ENCODE measurements around the gene EML1. TPM values are rescaled to one million over a fixed set of nuclear protein-coding genes. Genes with fewer than 3 reads are reported as not detected.

Gene EML1
- 1 to 10 TPM in 2 of 3 donors, under 1 TPM in 1; 0.86 to 2.4 (median 1.3) TPM for total RNA-seq

DNA sequence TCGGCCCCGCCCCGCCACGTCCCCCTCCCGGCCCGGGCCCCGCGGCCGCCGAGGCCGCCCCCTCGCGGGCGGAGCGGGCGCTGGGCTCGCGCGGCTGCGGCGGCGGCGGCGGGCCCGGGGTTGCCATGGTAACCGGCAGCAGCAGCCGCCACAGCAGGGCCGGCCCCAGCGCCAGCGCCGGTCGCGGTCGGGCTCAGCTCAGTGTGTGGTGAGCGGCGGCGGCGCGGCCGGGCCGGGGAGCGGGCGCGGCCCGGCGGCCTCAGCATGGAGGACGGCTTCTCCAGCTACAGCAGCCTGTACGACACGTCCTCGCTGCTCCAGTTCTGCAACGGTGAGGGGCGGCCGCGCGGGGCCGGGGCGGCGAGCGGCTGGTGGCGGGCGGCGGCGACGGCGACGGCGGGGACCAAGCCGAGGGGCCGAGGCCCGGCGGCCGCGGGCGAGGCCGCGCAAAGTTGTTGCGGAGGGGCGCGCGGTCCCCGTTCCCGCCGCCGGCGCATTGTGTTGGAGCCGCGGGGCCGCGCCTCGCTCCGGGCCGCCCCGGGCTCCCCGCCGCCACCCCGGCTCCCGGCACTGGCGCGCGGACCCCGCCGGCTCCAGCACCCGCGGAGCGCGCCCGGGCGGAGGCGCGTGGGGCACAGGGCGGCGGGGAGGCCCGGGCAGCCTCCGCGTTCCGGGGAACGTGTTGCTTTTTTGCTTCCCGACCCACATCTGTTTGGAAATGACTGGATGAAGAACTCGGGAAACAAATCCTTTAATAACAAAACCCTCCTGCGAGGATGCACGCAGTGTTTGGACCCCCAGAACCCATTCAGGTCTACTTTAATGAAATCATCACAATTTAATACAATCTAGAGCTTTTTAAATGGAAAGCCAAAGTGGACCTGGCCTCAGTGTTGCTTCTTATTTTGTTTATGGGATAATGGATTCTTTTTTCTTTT is at the start of gene EML1:
Gene EML1, plus strand, starts transcription at position 201 of the 938 bp plus-strand sequence. Its CDS starts 64 bp downstream, at position 265.
- Mint-ChIP-seq H3K4me1 (ENCODE audit: low read depth) (peaks cover 24% of the 10 kb centered on the region), H3K9me3 (no peaks in the 10 kb centered on the region), H3K4me3 (peak within 1 kb of the TSS; percentile 75), H3K27me3 (ENCODE audit: low read depth) (peaks cover 36% of the 10 kb centered on the region), H3K36me3 (ENCODE audit: insufficient read depth) (no peaks in the 10 kb centered on the region)
- peak; percentile 93 for ATAC-seq
- DNase-seq, result peak; percentile 70

- Mint-ChIP-seq H3K27me3 (ENCODE audit: low read depth) (peaks cover 30% of the 10 kb centered on the region), H3K9me3 (no peaks in the 10 kb centered on the region), H3K4me3 (no peak overlapping the region), H3K36me3 (ENCODE audit: insufficient read depth) (no peaks in the 10 kb centered on the region), H3K4me1 (ENCODE audit: low read depth) (peaks cover 10% of the 10 kb centered on the region)
- peak in 1 of 2 donors; percentile 17 for ATAC-seq
- no peak for DNase-seq
These were observed 48.9 kb upstream of the EML1 start for GRCh38 chr14:99744199-99744872.

GRCh38 chr14:99744873-99745224 is 48.4 kb upstream of the EML1 start:
- peaks cover 10% of the 10 kb centered on the region for H3K4me1 Mint-ChIP-seq (ENCODE audit: low read depth)
- DNase-seq (no peak), ATAC-seq (no peak)
- no peaks in the 10 kb centered on the region for H3K36me3 Mint-ChIP-seq (ENCODE audit: insufficient read depth)
- peaks cover 25% of the 10 kb centered on the region for H3K27me3 Mint-ChIP-seq (ENCODE audit: low read depth)
- no peak overlapping the region for H3K4me3 Mint-ChIP-seq
- no peaks in the 10 kb centered on the region for H3K9me3 Mint-ChIP-seq

DNA sequence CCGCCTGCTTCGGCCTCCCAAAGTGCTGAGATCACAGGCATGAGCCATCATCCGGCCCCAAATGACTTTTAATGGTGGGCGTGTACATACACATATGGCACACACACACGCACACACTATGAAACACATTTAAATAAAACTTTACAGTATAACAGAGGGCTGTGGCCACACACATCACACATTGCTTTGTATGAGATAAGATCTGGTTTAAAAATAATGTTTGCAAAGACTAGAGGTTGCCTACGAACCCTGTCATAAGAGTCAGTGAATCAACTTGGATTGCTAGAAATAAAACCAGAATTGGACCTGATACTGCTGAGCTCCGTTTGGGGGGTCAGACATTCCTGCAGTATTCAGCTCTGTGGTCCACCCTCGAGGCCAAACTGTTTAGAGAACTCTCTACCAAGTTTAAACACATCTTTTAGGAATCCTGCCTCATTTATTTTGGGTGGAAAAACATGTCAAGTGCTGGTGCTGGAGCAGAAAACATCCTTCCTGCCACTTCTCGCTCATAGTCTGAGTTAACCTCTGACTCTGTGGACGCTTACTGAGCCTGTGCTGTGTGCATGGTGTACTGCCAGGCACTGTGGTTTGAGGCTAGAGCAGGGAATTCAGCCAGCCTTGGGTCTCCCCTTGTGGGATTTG is 47.8 kb upstream of the EML1 start:
- peaks cover 10% of the 10 kb centered on the region for H3K4me1 Mint-ChIP-seq (ENCODE audit: low read depth)
- DNase-seq, result no peak
- no peaks in the 10 kb centered on the region for H3K9me3 Mint-ChIP-seq
- peaks cover 23% of the 10 kb centered on the region for H3K27me3 Mint-ChIP-seq (ENCODE audit: low read depth)
- no peak overlapping the region for H3K4me3 Mint-ChIP-seq
- no peak for ATAC-seq
- H3K36me3 Mint-ChIP-seq (ENCODE audit: insufficient read depth), result no peaks in the 10 kb centered on the region

GRCh38 chr14:99747167-99747566 is 46.0 kb upstream of the EML1 start:
- Mint-ChIP-seq H3K27me3 (ENCODE audit: low read depth) (peaks cover 23% of the 10 kb centered on the region), H3K4me3 (no peak overlapping the region)
- no peak for ATAC-seq

DNA sequence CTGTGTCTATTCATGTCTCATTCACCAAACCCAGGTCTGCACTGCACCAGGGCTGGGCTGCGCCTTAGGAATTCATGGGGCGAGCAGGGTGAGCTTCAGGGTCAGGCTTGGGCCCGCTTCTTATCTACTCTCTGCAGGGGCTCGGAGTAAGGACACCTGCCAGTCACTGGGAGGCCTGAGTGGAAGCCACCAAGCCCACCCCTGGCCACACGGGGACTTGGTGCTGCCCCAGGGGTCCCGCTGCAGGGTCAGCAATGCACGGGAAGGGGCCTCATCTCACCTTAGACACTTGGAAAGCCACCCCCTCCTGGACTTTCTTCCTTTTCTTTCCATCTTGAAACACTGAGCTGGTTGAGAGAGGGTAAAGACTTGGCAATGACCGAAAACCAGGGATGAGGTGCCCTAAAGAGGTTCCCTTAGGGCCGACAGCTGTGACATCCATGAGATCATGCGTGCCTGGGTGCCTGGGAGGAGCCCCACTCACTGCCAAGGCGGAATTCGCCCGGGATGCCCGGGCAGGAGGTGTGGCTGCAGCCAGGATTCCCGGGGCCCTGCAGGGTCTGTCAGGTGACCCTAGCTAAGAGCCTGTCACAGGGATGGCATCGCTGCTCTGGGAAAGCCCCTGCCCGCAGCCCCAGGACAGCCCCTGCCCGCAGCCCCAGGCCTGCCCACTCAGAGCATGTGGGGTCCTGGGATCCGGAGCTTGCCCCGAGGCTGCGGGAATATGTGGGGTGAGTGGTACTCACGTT is 45.5 kb upstream of the EML1 start:
- DNase-seq, result no peak
- H3K27me3 Mint-ChIP-seq (ENCODE audit: low read depth), result peaks cover 27% of the 10 kb centered on the region
- no peaks in the 10 kb centered on the region for H3K36me3 Mint-ChIP-seq (ENCODE audit: insufficient read depth)
- peaks cover 13% of the 10 kb centered on the region for H3K4me1 Mint-ChIP-seq (ENCODE audit: low read depth)
- no peak for ATAC-seq
- no peaks in the 10 kb centered on the region for H3K9me3 Mint-ChIP-seq
- no peak overlapping the region for H3K4me3 Mint-ChIP-seq

More at GRCh38 chr14:99747167-99747566, 46.0 kb upstream of the EML1 start:
- Mint-ChIP-seq H3K4me1 (ENCODE audit: low read depth) (peaks cover 12% of the 10 kb centered on the region), H3K36me3 (ENCODE audit: insufficient read depth) (no peaks in the 10 kb centered on the region), H3K9me3 (no peaks in the 10 kb centered on the region)
- DNase-seq, result no peak

DNA sequence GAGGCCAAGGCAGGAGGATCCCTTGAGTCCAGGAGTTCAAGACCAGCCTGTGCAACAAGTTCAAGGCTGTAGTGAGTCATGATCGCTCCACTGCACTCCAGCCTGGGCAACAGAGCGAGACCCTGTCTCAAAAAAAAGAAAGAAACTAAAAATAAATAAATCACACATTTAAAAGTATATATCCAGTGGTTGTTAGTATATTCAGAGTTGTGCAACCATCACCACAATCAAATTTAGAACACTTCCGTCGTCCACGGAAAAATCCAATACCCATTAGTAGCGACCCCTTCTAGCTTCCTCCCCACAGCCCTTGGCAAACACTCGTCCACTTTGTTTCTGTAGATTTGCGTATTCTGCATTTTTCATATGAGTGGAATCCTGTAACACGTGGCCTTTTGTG is 44.7 kb upstream of the EML1 start:
- ATAC-seq (no peak), DNase-seq (no peak)
- Mint-ChIP-seq H3K4me3 (no peak overlapping the region), H3K27me3 (ENCODE audit: low read depth) (peaks cover 32% of the 10 kb centered on the region), H3K9me3 (no peaks in the 10 kb centered on the region), H3K4me1 (ENCODE audit: low read depth) (peaks cover 16% of the 10 kb centered on the region), H3K36me3 (ENCODE audit: insufficient read depth) (no peaks in the 10 kb centered on the region)

GRCh38 chr14:99749142-99749541 is 44.1 kb upstream of the EML1 start:
- peaks cover 18% of the 10 kb centered on the region for H3K4me1 Mint-ChIP-seq (ENCODE audit: low read depth)
- no peaks in the 10 kb centered on the region for H3K9me3 Mint-ChIP-seq
- DNase-seq (no peak), ATAC-seq (no peak)
- peaks cover 34% of the 10 kb centered on the region for H3K27me3 Mint-ChIP-seq (ENCODE audit: low read depth)
- H3K36me3 Mint-ChIP-seq (ENCODE audit: insufficient read depth), result no peaks in the 10 kb centered on the region
- no peak overlapping the region for H3K4me3 Mint-ChIP-seq

DNA sequence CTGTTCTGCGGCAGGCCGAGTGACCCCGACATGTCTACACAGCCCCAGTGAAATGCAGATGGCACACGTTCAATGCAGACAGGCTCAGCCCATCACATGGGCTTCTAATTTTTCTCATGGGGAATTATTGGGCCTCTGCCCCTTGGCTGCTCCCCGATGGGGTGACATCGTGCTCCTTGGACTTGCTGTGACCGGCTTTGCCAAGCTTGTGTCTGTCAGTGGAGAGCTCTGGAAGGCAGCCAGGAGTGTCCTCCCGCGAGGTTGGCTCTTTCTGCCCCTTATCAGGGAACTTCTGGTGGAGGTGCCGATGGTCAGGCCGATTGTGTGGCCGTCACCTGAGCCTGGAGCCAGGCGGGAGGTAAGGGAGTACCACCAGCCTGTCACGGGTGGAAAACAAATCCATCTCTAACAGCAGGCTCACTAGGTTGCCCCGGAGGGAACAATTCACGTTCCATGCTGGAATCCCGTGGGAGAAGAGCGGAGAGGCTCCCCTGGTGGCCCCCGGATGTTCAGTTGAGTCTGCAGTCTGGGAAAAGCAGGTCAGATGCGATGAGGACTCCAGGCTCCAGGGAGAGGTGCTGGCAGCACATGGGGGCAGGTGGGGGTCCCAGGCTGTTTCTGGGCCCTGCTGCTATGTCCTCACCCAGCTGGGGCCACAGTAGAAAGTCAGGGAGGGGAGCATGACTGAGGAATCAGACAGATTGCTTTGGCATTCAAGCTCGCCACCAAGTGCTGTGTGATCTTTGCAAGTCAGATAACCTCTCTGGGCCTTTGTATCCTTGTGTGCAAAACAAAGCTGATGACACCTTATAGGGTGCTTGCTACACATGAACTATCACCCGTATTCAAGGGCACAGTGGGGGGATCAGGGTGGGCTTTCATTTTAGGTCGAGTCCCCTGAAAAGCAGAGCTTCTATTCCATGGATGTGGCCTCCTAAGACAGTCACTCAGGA is 43.2 kb upstream of the EML1 start:
- Mint-ChIP-seq H3K4me1 (ENCODE audit: low read depth) (peaks cover 21% of the 10 kb centered on the region), H3K4me3 (no peak overlapping the region), H3K36me3 (ENCODE audit: insufficient read depth) (no peaks in the 10 kb centered on the region), H3K9me3 (no peaks in the 10 kb centered on the region), H3K27me3 (ENCODE audit: low read depth) (peaks cover 41% of the 10 kb centered on the region)
- ATAC-seq (no peak), DNase-seq (no peak)

DNA sequence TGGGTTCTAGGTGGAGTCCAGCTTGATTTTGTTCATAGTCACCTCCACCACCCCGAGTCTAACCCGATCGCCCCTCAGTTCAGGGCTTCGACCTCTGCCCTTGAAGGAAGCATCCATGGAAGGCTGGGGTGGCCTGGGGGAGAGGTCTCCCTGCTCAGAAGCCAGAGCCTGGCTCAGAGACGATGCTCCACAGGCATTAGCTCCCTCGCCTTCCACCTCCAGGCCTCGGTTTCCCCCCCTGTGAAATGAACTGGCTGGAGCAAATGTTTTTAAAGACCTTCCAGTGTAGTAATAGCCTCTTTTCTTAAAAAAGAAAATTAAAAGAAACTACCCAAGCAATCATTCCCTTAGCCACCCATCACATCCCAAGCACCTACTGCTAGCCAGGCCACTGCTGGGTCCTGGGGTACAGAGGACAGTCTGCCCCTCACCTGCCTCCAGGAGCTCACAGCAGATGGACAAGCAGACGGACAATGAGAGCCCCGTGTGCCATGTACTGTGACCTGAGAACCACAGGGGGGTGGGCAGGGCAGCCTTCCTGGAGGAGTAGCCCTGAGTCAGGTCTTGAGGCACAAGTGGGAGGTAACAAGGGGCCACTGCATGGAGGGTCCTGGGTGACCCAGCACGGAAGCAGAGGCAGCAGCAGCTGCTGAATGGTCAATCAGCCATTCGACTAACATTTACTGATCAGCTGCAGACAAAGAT is 42.3 kb upstream of the EML1 start:
- ATAC-seq (no peak), DNase-seq (no peak)
- Mint-ChIP-seq H3K27me3 (ENCODE audit: low read depth) (peaks cover 41% of the 10 kb centered on the region), H3K9me3 (no peaks in the 10 kb centered on the region), H3K36me3 (ENCODE audit: insufficient read depth) (no peaks in the 10 kb centered on the region), H3K4me1 (ENCODE audit: low read depth) (peaks cover 20% of the 10 kb centered on the region), H3K4me3 (no peak overlapping the region)

DNA sequence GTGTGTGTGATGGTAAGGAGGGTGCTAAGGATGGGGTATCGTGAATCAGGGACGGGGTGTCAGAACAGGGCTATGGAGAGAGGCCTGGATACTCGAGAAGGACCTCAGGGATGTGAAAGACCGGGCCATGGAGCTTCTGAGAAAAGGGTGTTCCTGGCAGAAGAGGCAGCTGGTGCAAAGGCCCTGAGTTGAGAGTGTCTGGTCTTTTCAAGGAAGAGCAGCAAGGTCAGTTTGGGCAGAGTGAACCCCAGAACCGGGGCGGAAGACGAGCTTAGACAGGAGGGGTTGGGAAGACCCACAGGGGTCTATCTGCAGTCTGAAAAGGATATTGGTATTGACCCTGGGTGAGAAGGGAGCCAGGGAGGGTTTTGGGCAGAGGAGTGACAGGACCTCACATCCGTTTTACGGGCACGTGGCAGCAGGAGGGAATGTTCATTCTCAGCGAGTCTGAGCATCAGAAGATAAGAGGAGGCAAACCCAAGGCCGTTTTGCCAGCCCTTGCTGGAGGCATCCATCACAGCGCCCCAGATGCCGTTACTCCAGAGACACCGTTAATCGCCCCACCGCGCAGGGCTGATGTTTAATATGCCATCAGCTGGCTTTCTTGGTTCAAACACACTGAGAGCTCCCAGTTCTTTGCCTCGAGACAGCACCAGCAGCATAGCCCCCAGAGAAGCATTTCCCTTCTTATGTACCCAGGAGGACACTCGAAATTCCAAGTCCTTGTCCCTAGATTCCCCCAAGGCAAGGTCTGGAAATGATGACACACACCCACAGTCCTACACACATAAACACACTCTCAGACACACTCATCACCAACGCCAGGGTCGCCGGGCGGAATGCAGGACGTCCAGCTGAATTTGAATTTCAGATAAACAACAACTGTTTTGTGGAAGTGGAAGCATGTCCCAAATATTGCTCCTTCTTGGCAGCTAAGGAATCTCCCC is 41.4 kb upstream of the EML1 start:
- peaks cover 16% of the 10 kb centered on the region for H3K4me1 Mint-ChIP-seq (ENCODE audit: low read depth)
- no peaks in the 10 kb centered on the region for H3K9me3 Mint-ChIP-seq
- no peak for ATAC-seq
- H3K4me3 Mint-ChIP-seq, result no peak overlapping the region
- no peaks in the 10 kb centered on the region for H3K36me3 Mint-ChIP-seq (ENCODE audit: insufficient read depth)
- DNase-seq, result no peak
- H3K27me3 Mint-ChIP-seq (ENCODE audit: low read depth), result peaks cover 46% of the 10 kb centered on the region

Data from activated T-cell treated with anti-CD3 and anti-CD28 coated beads, Interleukin-2, amount 50 U/mL, for 4 hours (primary cell).